ENCODE results near the gene YPEL1. TPM values are rescaled to one million over a fixed set of nuclear protein-coding genes. Genes with fewer than 3 reads are reported as not detected.

YPEL1 gene
- total RNA-seq, 4 donors from 2014 or later = 3.1 to 16.5 (median 8.6) TPM

DNA sequence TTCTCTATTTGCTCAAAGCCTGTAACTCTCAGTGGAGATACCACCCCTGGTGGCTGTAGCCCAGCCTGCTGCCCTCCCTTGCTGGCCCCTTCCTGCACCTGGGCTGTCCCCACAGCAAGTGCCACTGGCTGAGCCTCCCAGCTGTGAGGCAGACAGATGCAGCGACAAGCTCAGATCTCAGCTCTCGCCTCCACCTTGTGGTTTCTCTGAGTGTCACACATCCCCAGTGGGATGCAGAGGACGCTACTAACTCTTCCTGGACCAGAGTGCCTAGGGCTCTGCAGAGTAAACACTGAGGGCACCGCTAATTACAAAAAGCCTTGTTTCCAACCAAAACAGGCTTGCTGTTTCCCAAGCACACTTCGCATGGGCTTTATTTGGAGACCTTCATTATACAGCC lies 8.9 kb downstream of the YPEL1 start:
- TF ChIP-seq, protein P1, sequence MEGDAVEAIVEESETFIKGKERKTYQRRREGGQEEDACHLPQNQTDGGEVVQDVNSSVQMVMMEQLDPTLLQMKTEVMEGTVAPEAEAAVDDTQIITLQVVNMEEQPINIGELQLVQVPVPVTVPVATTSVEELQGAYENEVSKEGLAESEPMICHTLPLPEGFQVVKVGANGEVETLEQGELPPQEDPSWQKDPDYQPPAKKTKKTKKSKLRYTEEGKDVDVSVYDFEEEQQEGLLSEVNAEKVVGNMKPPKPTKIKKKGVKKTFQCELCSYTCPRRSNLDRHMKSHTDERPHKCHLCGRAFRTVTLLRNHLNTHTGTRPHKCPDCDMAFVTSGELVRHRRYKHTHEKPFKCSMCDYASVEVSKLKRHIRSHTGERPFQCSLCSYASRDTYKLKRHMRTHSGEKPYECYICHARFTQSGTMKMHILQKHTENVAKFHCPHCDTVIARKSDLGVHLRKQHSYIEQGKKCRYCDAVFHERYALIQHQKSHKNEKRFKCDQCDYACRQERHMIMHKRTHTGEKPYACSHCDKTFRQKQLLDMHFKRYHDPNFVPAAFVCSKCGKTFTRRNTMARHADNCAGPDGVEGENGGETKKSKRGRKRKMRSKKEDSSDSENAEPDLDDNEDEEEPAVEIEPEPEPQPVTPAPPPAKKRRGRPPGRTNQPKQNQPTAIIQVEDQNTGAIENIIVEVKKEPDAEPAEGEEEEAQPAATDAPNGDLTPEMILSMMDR (IDR thresholded peaks at IDR 0.05; ENCODE audit: low read depth) = no peak

DNA sequence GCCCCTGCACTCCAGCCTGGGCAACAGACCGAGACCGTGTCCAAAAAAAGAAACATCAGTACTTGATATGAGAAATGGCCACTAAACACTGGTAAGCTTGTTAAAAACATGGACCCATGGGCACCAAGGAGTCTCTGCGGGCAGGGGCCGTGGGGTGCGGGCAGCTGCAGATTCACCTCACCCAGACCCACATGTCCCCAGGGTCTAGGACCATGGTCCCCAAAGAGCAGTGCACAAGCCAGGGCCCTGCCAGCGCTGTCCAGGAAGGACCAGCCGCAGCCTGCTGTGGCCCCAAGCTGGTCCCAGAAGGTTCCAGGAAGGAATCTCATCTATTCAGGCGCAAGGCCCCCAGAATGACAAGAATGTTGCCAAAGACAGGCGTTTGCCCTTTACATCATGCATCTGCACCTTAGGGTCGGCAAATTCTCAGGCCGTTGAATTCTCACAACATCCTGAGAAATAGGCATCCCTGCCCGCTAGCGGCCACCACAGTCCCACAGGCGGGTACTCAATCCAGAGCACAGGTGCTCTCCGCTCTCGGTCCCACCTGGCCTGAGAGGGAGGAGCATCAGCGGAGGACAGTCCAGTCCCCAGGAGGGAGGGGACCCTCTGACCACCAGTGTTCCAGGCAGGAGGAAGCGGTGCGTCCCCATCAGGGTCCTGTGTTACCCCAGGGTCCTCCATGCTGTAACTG lies 9.5 kb downstream of the YPEL1 start:
- TF ChIP-seq, protein P1 (IDR thresholded peaks at IDR 0.05; ENCODE audit: low read depth) = no peak

DNA sequence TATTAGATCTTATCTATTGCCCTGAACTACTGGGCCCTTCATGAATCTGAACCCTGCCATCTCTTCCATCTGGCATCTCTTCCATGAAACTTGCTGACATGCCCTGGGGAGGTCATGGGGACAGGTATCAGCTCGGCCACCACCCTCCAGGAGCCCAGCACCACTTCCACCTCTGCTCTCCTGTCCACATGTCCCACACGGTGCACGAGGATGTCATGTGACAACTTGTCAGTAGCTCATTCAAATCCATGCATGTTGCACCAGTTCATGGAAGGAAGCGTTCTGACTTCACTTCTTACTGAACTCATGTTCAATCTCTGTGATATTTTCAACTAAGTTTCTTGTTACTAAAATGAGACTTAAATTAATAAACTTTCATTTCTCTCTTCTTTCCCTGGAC lies 16.6 kb downstream of the YPEL1 start:
- TF ChIP-seq, protein P1 (IDR thresholded peaks at IDR 0.05; ENCODE audit: low read depth) = no peak

DNA sequence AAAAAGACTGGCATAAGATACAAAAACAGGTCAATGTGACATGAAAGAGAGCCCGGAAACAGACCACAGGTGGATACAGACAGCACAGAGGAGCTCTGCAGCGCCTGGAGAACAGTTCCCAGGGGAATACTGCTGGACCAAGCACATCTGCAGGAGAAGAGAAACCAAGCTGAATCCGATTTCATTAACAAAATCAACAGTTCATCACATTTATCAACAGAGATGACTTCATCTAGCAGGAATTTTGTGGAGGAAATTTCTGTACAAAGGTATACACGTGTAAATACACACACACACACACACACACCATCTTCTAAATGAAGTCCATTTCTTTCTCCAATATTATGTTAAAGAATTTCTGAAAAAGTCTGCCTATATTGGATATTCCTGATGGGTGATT lies 17.1 kb downstream of the YPEL1 start:
- TF ChIP-seq, protein P1 (IDR thresholded peaks at IDR 0.05; ENCODE audit: low read depth) = no peak

DNA sequence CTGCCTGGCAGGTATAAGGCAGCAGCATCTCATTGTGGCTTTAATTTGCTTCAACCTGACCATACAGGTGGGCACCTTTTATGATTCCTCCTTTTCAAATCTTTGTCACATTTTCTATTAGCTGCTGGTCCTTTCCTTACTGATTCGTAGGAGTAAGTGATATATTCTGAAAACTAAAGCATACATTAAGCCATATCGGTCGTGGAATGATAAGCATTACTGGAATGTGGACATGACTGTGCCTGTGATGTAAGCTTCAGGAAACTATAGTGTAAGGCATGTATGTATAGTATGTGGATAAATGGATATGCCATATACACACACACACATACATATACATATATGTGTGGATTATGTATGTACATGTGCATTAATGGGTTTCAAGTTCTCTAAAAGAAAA lies 20.8 kb downstream of the YPEL1 start:
- TF ChIP-seq, protein P1 (IDR thresholded peaks at IDR 0.05; ENCODE audit: low read depth) = no peak

DNA sequence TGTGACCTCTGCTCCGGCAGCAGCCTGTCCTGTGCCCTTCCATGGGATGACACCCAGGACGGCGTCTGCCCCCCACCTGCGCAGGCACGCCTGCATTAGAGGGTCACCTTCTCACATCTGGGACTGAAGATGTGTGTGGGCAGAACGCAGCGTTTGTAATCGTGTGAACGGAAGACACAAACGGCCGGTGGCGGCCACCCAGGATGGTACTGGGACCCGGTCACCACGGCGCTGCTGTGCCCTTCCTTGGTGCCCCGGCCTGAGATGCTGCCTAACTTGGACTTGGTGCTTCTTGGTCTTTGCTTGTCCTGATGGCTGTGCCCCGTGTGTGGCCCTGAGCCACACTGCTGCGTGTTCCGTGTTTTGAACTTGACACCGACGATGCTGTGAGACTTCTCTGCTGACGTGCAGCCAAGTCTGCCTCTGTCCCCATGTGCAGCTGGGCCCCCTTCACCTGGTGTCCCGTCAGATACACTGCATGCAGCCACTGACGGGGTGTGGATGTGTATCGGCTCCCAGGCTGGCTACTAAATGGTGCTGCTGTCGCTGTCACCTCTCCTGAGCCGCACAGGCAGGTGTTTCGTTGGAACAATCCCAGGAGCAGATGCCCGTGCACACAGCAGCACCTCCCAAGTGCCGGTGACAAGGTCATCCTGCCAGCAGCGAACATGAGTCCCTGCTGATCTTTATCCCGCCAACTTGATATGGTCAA lies 21.4 kb downstream of the YPEL1 start:
- TF ChIP-seq, protein P1 (IDR thresholded peaks at IDR 0.05; ENCODE audit: low read depth) = no peak

DNA sequence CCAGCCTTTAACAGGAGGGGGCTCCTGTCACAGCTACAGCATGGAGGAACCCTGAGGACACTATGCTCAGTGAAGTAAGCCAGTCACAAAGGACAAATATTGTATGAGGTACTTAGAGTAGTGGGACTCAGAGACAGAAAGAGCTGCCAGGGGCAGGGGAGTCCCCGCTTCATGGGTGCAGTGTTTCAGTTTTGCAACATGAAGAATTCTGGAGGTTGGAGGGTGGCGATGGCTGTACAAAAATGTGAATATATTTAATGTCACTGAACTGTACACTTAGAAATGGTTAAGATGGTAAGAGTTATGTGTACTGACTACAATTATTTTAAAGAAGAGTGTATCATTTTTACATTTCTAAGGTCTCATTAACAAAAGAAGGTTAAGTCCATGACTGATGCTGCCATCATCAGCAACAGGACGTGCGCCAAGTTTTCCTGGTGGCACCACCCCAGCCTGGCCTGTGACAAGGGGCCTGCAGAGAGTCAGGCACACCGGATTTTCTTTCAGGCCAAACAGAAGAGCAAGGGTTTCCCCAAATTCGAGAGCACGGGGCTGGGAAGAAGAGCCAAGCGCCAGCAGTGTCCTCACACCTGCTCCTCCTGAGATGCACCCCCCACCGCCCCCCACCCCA lies 22.1 kb downstream of the YPEL1 start:
- TF ChIP-seq, protein P1 (IDR thresholded peaks at IDR 0.05; ENCODE audit: low read depth) = no peak
